Naive thymus-derived CD8-positive, alpha-beta T cell (primary cell): ENCODE data around the gene GNG12. TPM values are rescaled to one million over a fixed set of nuclear protein-coding genes. Genes with fewer than 3 reads are reported as not detected.
"Not testable (repeated sequence)": the region's sequence is repeated elsewhere in the genome, so short reads cannot be mapped to it uniquely, and the experiment has no call there.

Experiments used
- ATAC-seq, 2 donors: fragments of 150-1000 bp; cut with Tn5 transposase in 1 of 2; sonication (Bioruptor Pico), chemical (Tn5 transposase) in 1 of 2; 1 replicate in 1 of 2; 2 replicates in 1 of 2; pipeline ENCODE4 v1.10.0; 2021; ENCODE audit warnings: mild to moderate bottlenecking in 2 of 2, moderate library complexity in 2 of 2
- POLR2A ChIA-PET: fragments of 350-600 bp; sonication (Branson Sonifier 250); formaldehyde crosslinking; loops from one replicate; lab custom pipeline; 2021; ENCODE audit warnings: antibody characterized with exemption; lab: Charles Lee
- DNase-seq, 10 donors: peaks; one replicate each; pipeline versions ENCODE4 v3.0.0 to v3.0.0-alpha.2; 2020 to 2022
- H3K27ac Mint-ChIP-seq, 10 donors: one replicate each; pipeline ENCODE4 v1.8.0; 2020 to 2022; ENCODE audit warnings: mild to moderate bottlenecking in 10 of 10, mixed read lengths in 10 of 10, moderate library complexity in 4 of 10, inconsistent platforms in 1 of 10
- H3K27me3 Mint-ChIP-seq, 5 donors: one replicate each; pipeline ENCODE4 v1.8.0; 2021 to 2022; ENCODE audit warnings: mixed read lengths in 5 of 5
- H3K36me3 Mint-ChIP-seq, 3 donors: one replicate each; pipeline ENCODE4 v1.8.0; 2020 to 2022; ENCODE audit warnings: mixed read lengths in 3 of 3, mild to moderate bottlenecking in 2 of 3, inconsistent platforms in 1 of 3
- H3K4me1 Mint-ChIP-seq, 4 donors: one replicate each; pipeline ENCODE4 v1.8.0; 2021 to 2022; ENCODE audit warnings: mixed read lengths in 4 of 4
- H3K4me3 Mint-ChIP-seq, 10 donors: one replicate each; pipeline ENCODE4 v1.8.0; 2020 to 2022; ENCODE audit warnings: mild to moderate bottlenecking in 10 of 10, mixed read lengths in 10 of 10, moderate library complexity in 6 of 10, inconsistent platforms in 1 of 10
- H3K9me3 Mint-ChIP-seq, 9 donors: one replicate each; pipeline ENCODE4 v1.8.0; 2020 to 2022; ENCODE audit warnings: mixed read lengths in 9 of 9, mild to moderate bottlenecking in 3 of 9, inconsistent platforms in 1 of 9, moderate library complexity in 1 of 9
- polyA plus RNA-seq, 3 donors: library from polyadenylated mRNA; unstranded; fragments of 300-500 nt; fragmentation: Illumina TruSeq; gene quantifications; one replicate each; pipeline ENCODE4 v1.2.3, GENCODE V29; 2021
- total RNA-seq, 8 experiments: library from RNA in 2 of 8; stranded (reverse) in 2 of 8; gene quantifications; one replicate each; pipeline ENCODE4 v1.2.3 and lab custom pipeline; 2021 to 2026

GNG12 gene
- total and polyA plus RNA-seq, 5 experiments from 2014 or later: not detected

DNA sequence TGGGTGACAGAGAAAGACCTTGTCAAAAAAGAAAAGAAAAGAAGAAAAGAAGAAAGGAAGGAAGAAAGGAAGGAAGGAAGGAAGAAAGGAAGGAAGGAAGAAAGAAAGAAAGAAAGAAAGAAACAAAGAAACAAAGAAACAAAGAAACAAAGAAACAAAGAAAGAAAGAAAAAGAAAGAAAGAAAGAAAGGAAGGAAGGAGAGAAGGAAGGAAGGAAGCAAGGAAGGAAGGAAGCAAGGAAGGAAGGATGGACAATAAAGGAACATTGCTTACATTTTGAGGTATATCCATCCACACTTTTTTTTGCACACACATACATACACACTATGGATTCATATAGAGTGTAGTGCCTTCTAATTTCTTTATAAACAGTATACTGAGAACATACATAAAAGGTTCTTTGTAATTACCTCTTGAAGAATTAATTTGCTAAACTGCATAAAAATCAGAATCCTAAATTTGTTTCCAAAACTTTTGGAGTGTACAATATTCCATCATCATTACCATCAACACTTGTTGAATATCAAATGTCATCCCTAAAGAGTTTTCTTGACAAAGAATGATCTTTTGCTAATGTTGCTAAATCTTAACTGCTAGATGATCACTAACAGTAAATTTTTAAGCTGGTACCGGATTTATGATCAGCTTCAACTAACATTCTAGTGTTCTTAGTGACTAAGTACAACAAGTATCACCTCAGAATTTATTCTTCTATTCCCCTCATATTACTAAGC lies 159.6 kb downstream of the GNG12 start:
- H3K9me3 Mint-ChIP-seq: no peaks in the 10 kb centered on the region
- no peak for DNase-seq
- H3K27ac Mint-ChIP-seq: peak overlapping the region; percentile 33 to 94 (median 88)
- peak overlapping the region in 5 of 10 donors; percentile 53 to 75 (median 65) for H3K4me3 Mint-ChIP-seq
- no peak for ATAC-seq
- H3K27me3 Mint-ChIP-seq: peaks cover 3 to 14% (median 4%) of the 10 kb centered on the region in 5 donors
- H3K36me3 Mint-ChIP-seq: no peaks in the 10 kb centered on the region
- peaks cover 11 to 25% (median 22%) of the 10 kb centered on the region in 4 donors for H3K4me1 Mint-ChIP-seq
- POLR2A ChIA-PET: interaction anchor here (0.6 to 1.9 kb wide), 4 partner anchors 9 to 244 kb away, joined by 3 to 33 read pairs (median 4); partner anchors contain the start of genes GADD45A and SERBP1

DNA sequence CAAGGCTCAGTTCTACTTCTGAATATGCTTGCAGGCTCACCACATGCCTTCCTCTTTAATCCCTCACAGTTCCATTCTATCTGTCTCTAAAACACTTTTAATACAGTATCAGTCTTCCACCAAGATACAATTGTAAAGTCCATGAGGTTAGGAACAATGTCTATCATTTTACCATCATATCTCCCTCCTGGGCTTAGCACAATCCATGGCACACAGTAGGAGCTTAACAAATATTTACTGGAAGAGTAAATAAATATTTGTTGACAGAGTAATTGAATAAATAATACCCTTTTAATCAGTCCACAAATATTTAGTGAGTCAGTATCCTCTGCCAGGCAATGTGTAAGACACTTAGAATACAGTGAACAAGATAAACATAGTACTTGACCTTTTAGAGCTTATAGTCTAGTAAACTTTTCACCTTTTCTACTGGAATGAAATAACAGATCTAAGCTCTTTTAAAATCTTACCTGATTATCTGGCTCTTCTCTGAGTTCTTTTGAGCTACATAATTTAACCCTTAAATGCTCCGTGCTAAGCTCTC lies 160.9 kb downstream of the GNG12 start:
- no peaks in the 10 kb centered on the region for H3K9me3 Mint-ChIP-seq
- H3K36me3 Mint-ChIP-seq: no peaks in the 10 kb centered on the region
- no peak for ATAC-seq
- no peak for DNase-seq
- H3K4me1 Mint-ChIP-seq: peaks cover 11 to 25% (median 22%) of the 10 kb centered on the region in 4 donors
- H3K4me3 Mint-ChIP-seq: no peak overlapping the region
- H3K27ac Mint-ChIP-seq: no peak overlapping the region
- H3K27me3 Mint-ChIP-seq: peaks cover 3 to 25% (median 8%) of the 10 kb centered on the region in 5 donors
- POLR2A ChIA-PET: interaction anchor here (0.6 kb wide), 1 partner anchor 28 kb away, joined by 3 read pairs; no protein-coding TSS in a partner anchor

DNA sequence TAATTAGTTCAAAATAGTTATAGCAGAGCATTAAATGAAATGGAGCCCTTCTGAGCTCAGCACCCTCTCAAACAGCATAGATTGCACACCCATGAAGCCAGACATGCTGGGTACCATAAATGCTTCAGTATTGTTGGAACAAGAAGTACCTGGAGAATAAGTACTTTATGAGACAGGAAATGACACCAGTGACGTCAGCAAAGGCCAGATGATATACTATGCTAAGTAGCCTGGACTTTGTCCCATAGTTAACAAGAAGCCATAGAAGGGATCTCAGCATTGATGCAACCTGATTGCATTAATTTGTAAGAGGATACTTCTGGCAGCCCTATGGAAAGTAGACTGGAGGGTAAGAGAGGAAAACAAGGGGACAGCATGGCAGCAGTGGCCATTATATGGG lies 164.6 kb downstream of the GNG12 start:
- DNase-seq (no peak), ATAC-seq (no peak)
- POLR2A ChIA-PET: no interaction called here
- Mint-ChIP-seq H3K9me3 (no peaks in the 10 kb centered on the region), H3K27ac (peak overlapping the region in 1 of 10 donors; percentile 1), H3K36me3 (no peaks in the 10 kb centered on the region), H3K27me3 (peaks cover 6 to 25% (median 11%) of the 10 kb centered on the region in 5 donors), H3K4me3 (no peak overlapping the region), H3K4me1 (peaks cover 2 to 7% (median 3%) of the 10 kb centered on the region in 4 donors)

DNA sequence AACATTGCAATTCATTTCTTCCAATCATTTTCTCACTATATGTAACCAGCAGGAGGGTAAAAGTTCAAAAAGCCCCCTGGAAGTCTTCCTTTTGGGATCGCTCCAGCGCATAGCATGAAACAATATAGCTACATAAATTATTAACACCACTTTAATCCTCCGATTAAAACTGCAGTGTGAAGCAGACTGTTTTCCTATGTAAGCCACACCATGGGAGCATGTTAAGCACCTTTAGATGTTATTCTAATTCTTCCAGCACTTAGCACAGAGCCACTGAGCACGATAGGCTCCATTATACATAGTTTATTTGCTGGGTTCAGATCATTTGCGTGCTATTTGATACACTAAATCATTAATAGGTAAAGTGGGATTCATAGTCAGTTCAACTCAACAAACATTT lies 166.6 kb downstream of the GNG12 start:
- Mint-ChIP-seq H3K27ac (no peak overlapping the region), H3K36me3 (no peaks in the 10 kb centered on the region), H3K9me3 (no peaks in the 10 kb centered on the region), H3K27me3 (peaks cover 9 to 28% (median 13%) of the 10 kb centered on the region in 5 donors), H3K4me1 (no peaks in the 10 kb centered on the region), H3K4me3 (no peak overlapping the region)
- DNase-seq: no peak
- POLR2A ChIA-PET: no interaction called here
- no peak for ATAC-seq

DNA sequence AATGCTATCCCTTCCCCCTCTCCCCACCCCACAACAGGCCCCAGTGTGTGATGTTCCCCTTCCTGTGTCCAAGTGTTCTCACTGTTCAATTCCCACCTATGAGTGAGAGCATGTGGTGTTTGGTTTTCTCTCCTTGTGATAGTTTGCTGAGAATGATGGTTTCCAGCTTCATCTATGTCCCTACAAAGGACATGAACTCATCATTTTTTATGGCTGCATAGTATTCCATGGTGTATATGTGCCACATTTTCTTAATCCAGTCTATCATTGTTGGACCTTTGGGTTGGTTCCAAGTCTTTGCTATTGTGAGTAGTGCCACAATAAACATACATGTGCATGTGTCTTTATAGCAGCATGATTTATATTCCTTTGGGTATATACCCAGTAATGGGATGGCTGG lies 168.0 kb downstream of the GNG12 start:
- H3K4me1 Mint-ChIP-seq, ATAC-seq, H3K36me3 Mint-ChIP-seq, H3K27ac Mint-ChIP-seq, POLR2A ChIA-PET, H3K4me3 Mint-ChIP-seq, DNase-seq, H3K9me3 Mint-ChIP-seq: not testable (repeated sequence)
- peaks cover 9 to 30% (median 23%) of the 10 kb centered on the region in 5 donors for H3K27me3 Mint-ChIP-seq

DNA sequence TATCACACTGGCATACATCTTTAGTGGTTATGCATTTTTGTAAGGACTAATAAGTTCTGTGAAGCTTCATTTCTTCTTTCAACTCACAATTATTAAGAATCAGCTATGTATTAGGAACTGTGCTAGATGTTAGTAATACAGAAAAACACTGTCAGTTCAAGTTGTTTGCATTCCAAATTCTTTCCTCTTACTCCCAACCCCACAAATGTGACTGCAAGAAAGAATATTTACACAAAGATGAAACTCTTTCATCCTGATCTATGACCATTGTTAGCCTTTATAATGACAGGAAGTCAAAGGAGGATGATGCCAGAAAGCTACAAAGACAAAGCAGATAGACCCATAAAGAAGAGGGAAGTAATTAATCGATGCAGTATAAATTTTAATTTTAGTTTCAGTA lies 169.2 kb downstream of the GNG12 start:
- Mint-ChIP-seq H3K4me1 (peaks cover 0 to 3% (median 0%) of the 10 kb centered on the region in 4 donors), H3K27ac (no peak overlapping the region), H3K9me3 (no peaks in the 10 kb centered on the region), H3K27me3 (peaks cover 11 to 43% (median 30%) of the 10 kb centered on the region in 5 donors), H3K36me3 (no peaks in the 10 kb centered on the region), H3K4me3 (no peak overlapping the region)
- POLR2A ChIA-PET: interaction anchor here (0.6 kb wide), 1 partner anchor 91 kb away, joined by 3 read pairs; no protein-coding TSS in a partner anchor
- ATAC-seq: no peak
- DNase-seq: no peak

DNA sequence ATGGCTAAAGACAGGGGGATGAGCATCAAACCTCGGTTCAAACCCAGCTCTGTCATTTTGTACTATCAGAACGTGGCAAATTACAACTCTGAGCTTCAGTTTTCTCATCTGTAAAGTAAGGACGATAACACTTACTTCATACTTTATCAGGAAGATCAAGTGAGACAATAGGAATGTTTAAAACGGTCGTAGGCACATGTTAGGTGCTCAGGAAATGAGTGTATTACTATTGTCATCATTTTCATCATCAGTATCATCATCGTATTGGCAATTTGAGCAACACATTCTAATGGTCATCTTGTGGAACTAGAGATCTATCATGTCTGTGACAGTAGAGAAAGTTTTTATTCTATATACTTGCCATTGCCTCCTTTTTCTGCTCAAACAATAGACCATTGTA lies 170.4 kb downstream of the GNG12 start:
- DNase-seq (no peak), ATAC-seq (no peak)
- peaks cover 11 to 42% (median 26%) of the 10 kb centered on the region in 5 donors for H3K27me3 Mint-ChIP-seq
- POLR2A ChIA-PET: no interaction called here
- H3K9me3 Mint-ChIP-seq: no peaks in the 10 kb centered on the region
- H3K36me3 Mint-ChIP-seq: no peaks in the 10 kb centered on the region
- no peak overlapping the region for H3K4me3 Mint-ChIP-seq
- H3K27ac Mint-ChIP-seq: no peak overlapping the region
- H3K4me1 Mint-ChIP-seq: peaks cover 0 to 5% (median 0%) of the 10 kb centered on the region in 4 donors

DNA sequence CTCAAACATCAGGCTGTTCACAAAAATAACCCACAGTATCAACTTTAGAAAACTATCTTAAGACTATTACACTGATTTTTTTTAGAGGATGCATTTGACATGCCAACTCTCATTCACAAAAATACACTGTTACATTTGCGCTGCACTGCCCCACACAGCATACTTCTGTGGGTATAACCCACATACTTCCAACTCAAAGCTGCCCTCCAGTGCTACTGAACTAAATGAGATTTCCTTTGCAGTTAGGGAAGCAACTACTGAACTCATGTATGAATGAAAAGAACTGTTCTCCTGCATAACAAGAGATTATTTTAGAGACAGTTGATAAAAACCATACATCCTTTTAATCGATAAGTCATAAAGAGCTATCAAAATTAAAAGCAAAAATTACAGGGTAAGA lies 174.0 kb downstream of the GNG12 start:
- POLR2A ChIA-PET: interaction anchor here (0.7 kb wide), 1 partner anchor 56 kb away, joined by 5 read pairs; no protein-coding TSS in a partner anchor
- H3K27ac Mint-ChIP-seq: no peak overlapping the region
- no peak for ATAC-seq

DNA sequence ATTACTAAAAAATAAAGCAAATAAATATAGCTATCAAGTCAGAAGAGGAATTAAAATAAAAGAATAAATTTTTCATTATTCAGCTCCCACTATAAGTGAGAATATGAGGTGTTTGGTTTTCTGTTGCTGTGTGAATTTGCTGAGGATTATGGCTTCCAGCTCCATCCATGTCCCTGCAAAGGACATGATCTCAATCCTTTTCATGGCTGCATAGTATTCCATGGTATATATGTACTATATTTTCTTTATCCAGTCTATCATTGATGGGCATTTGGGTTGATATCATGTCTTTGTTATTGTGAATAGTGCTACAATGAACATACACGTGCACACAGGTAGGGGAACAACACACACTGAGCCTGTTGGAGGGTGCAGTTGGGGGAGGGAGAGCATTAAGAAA lies 176.1 kb downstream of the GNG12 start:
- ATAC-seq, H3K9me3 Mint-ChIP-seq, DNase-seq, H3K4me1 Mint-ChIP-seq, H3K27ac Mint-ChIP-seq, H3K36me3 Mint-ChIP-seq, H3K4me3 Mint-ChIP-seq: not testable (repeated sequence)
- peaks cover 7 to 39% (median 17%) of the 10 kb centered on the region in 5 donors for H3K27me3 Mint-ChIP-seq
- POLR2A ChIA-PET: interaction anchor here (0.6 kb wide), 1 partner anchor 8 kb away, joined by 3 read pairs; no protein-coding TSS in a partner anchor

More for the DNA sequence above, 174.0 kb downstream of the GNG12 start:
- H3K4me3 Mint-ChIP-seq: no peak overlapping the region
- peaks cover 9 to 39% (median 24%) of the 10 kb centered on the region in 5 donors for H3K27me3 Mint-ChIP-seq
- H3K9me3 Mint-ChIP-seq: peaks cover 0 to 2% (median 0%) of the 10 kb centered on the region in 9 donors
- H3K4me1 Mint-ChIP-seq: peaks cover 0 to 5% (median 0%) of the 10 kb centered on the region in 4 donors
- no peak for DNase-seq
- H3K36me3 Mint-ChIP-seq: no peaks in the 10 kb centered on the region

DNA sequence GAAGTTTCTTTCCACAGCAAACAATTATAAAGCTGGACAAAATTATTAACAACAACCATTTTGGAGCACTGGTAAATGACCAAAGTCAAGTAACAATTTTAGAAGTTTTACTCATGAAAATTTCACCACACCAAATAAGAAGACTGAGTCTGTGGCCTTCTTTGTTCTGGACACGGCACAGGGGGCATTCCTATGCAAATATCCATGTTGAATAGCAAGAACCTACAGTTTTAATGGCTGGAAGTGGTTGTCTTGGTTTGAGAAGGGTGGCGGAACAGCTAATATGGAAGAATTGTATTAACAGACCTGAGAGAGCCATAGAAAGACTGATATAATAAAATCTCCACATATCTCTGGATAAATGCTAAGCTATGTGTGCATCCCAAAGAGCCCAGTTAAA lies 177.7 kb downstream of the GNG12 start:
- POLR2A ChIA-PET: no interaction called here
- DNase-seq: no peak
- ATAC-seq: no peak
- Mint-ChIP-seq H3K27ac (no peak overlapping the region), H3K27me3 (peaks cover 2 to 25% (median 7%) of the 10 kb centered on the region in 5 donors), H3K9me3 (peaks cover 0 to 2% (median 0%) of the 10 kb centered on the region in 9 donors), H3K36me3 (no peaks in the 10 kb centered on the region), H3K4me1 (peaks cover 0 to 8% (median 0%) of the 10 kb centered on the region in 4 donors), H3K4me3 (no peak overlapping the region)

DNA sequence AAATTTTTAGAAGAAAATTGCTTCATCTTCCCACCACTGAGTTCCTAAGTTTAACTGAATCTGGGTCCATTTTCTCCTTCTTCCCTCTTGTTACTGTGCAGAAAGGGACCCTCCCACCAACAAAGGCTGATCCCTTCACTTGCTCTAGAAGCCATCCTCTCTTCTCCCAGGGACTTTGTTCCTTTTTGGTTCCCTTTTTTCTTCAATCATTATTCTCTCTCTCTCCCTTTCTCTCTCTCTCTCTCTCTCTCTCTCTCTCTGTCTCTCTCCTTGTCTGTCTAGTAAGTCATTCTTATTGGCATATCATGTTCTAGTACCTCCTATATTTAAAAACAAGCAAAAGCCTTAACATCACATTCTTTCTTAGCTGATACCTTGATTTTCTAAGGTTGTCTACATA lies 180.0 kb downstream of the GNG12 start:
- peak overlapping the region in 1 of 10 donors; percentile 38 for H3K27ac Mint-ChIP-seq
- no peaks in the 10 kb centered on the region for H3K36me3 Mint-ChIP-seq
- ATAC-seq: no peak
- no peak for DNase-seq
- H3K4me1 Mint-ChIP-seq: peaks cover 0 to 3% (median 0%) of the 10 kb centered on the region in 4 donors
- no peak overlapping the region for H3K4me3 Mint-ChIP-seq
- POLR2A ChIA-PET: no interaction called here
- peaks cover 0 to 2% (median 0%) of the 10 kb centered on the region in 9 donors for H3K9me3 Mint-ChIP-seq
- H3K27me3 Mint-ChIP-seq: peaks cover 0 to 3% (median 2%) of the 10 kb centered on the region in 5 donors

DNA sequence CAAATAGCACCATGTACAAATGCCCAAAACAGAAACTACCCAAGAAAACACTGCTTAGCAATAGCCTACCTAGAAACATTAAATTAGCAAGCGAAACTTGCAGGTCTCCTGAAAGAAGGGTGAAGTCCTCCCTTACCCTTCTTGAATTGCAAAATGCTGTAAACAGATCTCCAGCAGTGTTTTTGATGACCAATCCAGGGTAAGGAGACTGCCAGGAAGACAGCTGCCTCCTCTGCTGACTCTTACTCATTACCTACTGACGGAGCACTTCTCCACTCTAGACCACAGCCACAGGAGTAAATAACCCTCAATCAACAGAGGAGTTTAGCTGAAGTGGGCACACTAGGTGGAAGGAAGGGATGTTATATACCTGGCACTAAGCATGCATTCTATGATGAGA lies 180.5 kb downstream of the GNG12 start:
- ATAC-seq (no peak), DNase-seq (no peak)
- Mint-ChIP-seq H3K4me1 (peaks cover 0 to 3% (median 0%) of the 10 kb centered on the region in 4 donors), H3K27ac (no peak overlapping the region), H3K9me3 (peaks cover 0 to 2% (median 0%) of the 10 kb centered on the region in 9 donors), H3K36me3 (no peaks in the 10 kb centered on the region), H3K27me3 (peaks cover 0 to 3% (median 0%) of the 10 kb centered on the region in 5 donors), H3K4me3 (no peak overlapping the region)
- POLR2A ChIA-PET: no interaction called here
